HG03060 (cell line): ENCODE results near the gene PIK3R5.

Experiments
- ATAC-seq: cut with Tn5 transposase; IDR thresholded peaks from one replicate; pipeline ENCODE4 v1.9.1; 2021; ENCODE audit warnings: low read depth, moderate number of reproducible peaks; ENCODE audit not compliant: unreplicated experiment

Gene PIK3R5

GRCh38 chr17:8836821-8837562, 128.5 kb downstream of the PIK3R5 start:
- no peak for ATAC-seq

- ATAC-seq, result no peak
Observed at GRCh38 chr17:8835631-8836364, 129.7 kb downstream of the PIK3R5 start.

GRCh38 chr17:8835106-8835505, 130.4 kb downstream of the PIK3R5 start:
- no peak for ATAC-seq

- no peak for ATAC-seq
Observed at GRCh38 chr17:8832711-8833352, 132.7 kb downstream of the PIK3R5 start.

- no peak for ATAC-seq
Observed at GRCh38 chr17:8831234-8831849, 134.2 kb downstream of the PIK3R5 start.

- no peak for ATAC-seq
Observed at GRCh38 chr17:8830141-8830540, 135.4 kb downstream of the PIK3R5 start.

- ATAC-seq, result no peak
Observed at GRCh38 chr17:8829036-8829941, 136.2 kb downstream of the PIK3R5 start.
